Measurements from ENCODE around the gene SEMA3B.
A peak's percentile ranks its signal among the peaks of the same experiment; 100 is the strongest.
"Not testable (repeated sequence)": the region's sequence is repeated elsewhere in the genome, so short reads cannot be mapped to it uniquely, and the experiment has no call there.

The SEMA3B gene

GRCh38 chr3:50268703-50269451 is at the start of gene SEMA3B:
Gene SEMA3B, plus strand, starts transcription at chr3:50269147. Its CDS starts 94 bp downstream, at chr3:50269241.
- DNase-seq (ENCODE audit: low spot score) = peak; percentile 58

- DNase-seq (ENCODE audit: low spot score) = no peak
Measured at GRCh38 chr3:50219285-50219684, 49.7 kb upstream of the SEMA3B start.

DNA sequence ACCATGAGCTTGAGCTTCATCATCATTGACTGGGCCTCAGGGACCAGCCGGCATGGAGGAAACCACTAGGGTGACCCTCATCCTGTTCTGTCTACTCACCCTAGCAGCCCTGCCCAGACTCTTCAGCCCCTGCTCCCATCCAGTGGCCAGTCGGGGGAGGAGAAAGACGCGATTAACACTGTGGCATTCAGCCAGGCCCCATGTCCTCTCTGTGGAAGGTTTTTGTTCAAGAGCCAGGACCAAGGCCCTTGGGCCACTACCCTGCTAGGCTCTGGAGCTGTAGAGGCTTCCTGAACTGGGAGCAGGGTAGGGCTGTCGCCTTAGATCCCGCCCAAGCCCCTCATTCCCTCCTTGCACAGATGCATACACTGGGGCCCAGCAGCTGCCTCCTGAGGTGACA is 48.8 kb upstream of the SEMA3B start:
- no peak for DNase-seq (ENCODE audit: low spot score)

- DNase-seq (ENCODE audit: low spot score) = no peak
Measured at GRCh38 chr3:50221051-50221410, 47.9 kb upstream of the SEMA3B start.

- DNase-seq (ENCODE audit: low spot score) = no peak
Measured at GRCh38 chr3:50221411-50222168, 47.4 kb upstream of the SEMA3B start.

GRCh38 chr3:50222169-50222528 is 46.8 kb upstream of the SEMA3B start:
- DNase-seq (ENCODE audit: low spot score) = no peak

DNA sequence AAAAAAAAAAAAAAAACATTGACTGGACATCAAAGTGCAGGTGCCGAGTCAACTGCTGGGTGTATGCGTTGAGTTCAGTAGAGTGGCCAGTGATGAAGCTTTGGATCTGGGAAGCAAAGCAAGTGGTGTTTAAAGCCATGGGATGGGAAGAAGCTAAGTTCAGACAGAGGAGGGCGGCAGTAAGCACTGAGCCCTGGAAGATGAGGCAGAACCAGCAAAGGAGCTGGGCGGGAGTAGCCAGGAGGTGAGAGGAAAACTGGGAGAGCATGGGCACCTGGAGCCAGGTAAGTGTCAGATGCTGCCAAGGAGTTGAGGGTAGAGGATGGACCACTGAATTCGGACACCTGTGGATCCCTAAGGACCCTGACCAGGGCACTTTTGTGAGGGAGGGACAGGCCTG is 44.3 kb upstream of the SEMA3B start:
- no peak for DNase-seq (ENCODE audit: low spot score)

GRCh38 chr3:50226888-50227389 is 42.0 kb upstream of the SEMA3B start:
- no peak for DNase-seq (ENCODE audit: low spot score)

- DNase-seq (ENCODE audit: low spot score) = peak; percentile 95
Measured at GRCh38 chr3:50227390-50228183, 41.4 kb upstream of the SEMA3B start.

GRCh38 chr3:50228184-50228763 is 40.7 kb upstream of the SEMA3B start:
- DNase-seq (ENCODE audit: low spot score) = not testable (repeated sequence)

DNA sequence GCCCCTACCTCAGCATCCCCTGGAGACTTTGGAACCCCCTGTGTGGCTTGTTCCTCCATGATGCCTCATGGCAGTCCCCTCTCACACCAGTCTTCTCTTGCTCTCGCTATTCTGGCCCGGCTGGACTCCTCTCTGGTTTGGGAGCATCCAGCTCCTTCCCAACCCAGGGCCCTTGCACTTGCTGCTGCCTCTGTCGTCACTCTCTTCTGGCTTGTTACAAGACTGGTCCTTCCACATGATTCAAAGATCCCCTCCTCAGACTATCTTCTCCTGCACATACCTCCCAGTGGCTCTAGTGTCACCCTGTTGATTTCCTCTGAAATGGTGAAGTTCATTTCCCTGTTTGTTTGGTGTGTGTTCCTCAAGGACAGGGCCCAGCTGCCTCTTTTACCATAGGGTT is 39.5 kb upstream of the SEMA3B start:
- DNase-seq (ENCODE audit: low spot score) = no peak

DNA sequence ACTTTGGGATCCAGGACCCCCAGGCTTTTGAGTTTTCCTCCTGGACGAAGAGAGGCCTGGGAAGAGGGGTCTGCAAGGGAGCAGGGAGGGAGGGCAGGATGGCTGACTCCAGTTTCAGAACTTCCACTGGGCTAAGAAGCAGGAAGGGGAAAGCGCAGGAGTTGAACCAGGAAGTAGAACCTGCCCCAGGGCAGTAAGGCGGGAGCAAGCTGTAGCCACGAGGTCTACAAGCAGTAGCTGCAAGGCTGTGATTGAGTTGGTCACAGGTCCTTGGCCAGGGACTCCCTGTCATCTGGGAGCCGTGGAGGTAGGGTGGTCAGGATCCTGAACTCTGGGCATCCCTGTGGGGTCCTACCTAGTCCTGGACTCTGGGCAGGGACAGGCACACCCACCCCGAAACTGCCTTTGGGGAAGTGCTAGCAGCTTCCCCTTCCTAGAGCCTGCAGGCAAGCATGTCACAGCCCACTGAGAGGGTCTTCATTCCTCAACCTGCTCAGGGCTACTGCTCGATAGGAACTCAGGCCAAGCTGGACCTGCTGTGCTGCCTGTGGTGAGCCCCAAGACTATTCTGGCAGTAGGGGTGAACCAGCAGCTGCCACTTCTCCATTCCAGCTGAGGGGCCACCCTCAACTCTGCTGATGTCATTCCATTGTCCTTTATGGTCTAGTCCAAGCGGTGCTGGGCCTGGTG is 38.7 kb upstream of the SEMA3B start:
- DNase-seq (ENCODE audit: low spot score) = no peak

GRCh38 chr3:50230794-50231125 is 38.2 kb upstream of the SEMA3B start:
- DNase-seq (ENCODE audit: low spot score) = no peak

GRCh38 chr3:50231581-50231980 is 37.4 kb upstream of the SEMA3B start:
- DNase-seq (ENCODE audit: low spot score) = no peak

DNA sequence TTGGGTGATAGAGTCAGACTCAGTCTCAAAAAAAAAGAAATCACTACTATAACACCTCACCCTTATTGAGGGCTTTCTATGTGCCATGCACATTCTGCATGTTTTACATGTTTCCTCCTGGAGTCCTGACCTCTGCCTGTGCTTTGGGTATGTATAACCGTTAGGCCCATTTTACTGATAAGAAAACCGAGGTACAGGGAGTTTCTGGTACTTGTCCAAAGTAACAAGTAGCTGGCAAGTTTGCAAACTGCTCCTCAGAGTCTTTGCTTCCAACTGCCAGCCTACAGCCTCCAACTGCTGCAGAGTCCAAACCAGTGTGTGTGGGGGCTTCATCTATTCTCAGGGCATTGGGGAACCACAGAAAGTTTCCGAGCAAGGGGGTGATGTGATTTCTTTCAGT is 36.6 kb upstream of the SEMA3B start:
- no peak for DNase-seq (ENCODE audit: low spot score)

DNA sequence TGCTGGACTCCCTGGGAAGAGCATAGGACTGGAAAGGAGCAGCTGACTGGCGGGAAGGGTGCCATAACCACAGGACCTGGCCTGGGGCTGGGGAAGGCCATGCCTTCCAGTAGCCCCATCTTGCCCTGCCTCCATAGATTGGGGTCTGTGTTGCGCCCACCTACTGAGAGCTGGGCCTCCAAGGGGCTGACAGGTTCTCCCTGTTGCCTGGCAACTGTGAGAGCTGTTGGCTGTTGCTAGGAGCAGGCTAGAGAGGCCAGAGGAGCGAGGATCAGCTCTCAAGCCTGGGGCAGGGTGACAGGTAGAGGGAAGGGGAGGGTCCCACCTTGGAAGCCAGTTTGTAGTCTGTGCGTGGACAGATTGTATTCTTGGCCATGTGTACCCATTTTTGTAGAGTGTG is 35.8 kb upstream of the SEMA3B start:
- no peak for DNase-seq (ENCODE audit: low spot score)

DNA sequence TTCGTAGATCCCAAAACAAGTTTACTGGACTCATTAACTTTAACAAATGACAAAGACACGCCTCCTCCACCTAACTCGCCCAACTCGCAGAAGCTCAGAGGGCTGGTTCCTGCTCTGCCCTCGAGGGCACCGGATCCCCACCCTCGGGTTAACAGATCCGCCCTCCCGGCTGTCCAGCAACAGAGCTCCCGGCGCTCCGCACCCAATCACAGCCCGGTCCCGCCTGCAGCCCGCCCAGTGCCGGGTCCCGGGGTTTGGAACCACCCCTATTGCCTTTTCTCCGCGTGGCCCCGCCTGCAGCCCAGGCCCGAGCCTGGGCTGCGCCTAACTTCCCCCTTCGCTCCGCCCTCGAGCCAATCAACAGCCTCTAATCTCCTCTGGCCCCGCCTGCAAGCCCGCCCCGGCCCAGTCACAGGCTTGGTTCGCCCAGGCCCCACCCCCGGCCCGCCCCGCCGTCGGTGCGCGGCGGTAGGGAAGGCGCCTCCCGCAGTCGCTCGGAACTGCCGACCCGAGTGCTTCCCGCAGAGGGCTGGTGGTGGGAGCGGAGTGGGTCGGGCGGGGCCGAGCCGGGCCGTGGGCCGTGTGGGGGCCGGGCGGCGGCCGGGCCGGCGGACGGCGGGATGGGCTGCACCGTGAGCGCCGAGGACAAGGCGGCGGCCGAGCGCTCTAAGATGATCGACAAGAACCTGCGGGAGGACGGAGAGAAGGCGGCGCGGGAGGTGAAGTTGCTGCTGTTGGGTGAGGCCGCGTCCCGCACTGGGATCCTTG is 33.0 kb upstream of the SEMA3B start, which contains the start of gene GNAI2:
GNAI2 (plus strand) TSS at position 489 of the 768 bp plus-strand sequence; CDS start at position 621, 132 bp downstream.
- peak; percentile 98 for DNase-seq (ENCODE audit: low spot score)

GRCh38 chr3:50236484-50237132 is 32.3 kb upstream of the SEMA3B start:
- DNase-seq (ENCODE audit: low spot score) = no peak

DNA sequence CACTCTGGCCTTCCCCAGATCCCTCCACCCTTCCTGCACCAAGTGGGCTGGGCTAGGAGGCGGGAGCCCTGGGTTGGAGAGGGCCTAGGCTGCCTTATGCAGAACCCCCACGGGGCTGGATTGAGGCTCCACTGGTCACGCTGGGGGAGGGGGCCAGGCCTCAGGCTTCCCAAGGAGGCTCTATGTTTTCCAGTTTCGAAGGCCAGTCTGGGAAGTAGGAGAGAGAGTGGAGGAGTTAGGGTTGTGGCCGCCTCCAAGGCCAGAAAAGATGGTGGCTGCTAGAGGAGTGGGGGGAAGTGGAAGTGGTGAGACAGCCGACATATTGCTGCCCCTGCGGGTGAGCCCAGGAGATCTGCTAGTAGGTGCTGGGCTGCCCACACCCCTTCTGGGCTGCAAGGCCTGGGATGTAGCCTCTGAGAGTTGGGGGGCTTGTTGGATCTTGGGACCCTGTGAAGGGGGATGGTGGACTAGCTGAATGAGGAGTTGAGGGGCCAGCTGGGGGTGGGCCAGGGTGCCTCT is 31.8 kb upstream of the SEMA3B start:
- peak; percentile 40 for DNase-seq (ENCODE audit: low spot score)
